B cell (primary cell): ENCODE measurements around the gene TMC6. TPM values are rescaled to one million over a fixed set of nuclear protein-coding genes. Genes with fewer than 3 reads are reported as not detected.

Experiments
- ATAC-seq: fragments of 200-7000 bp; cut with Tn5 transposase; one replicate; pipeline ENCODE4 v1.10.0; 2021; ENCODE audit warnings: low read depth, mild to moderate bottlenecking, moderate number of reproducible peaks, moderate library complexity
- CTCF ChIA-PET: fragments of 350-600 bp; sonication (Branson Sonifier 250); formaldehyde crosslinking; loops from one replicate; lab custom pipeline; 2021; ENCODE audit warnings: antibody characterized with exemption, inconsistent platforms; lab: Charles Lee
- POLR2A ChIA-PET: fragments of 350-600 bp; sonication (Branson Sonifier 250); formaldehyde crosslinking; loops from one replicate; lab custom pipeline; 2021; ENCODE audit warnings: antibody characterized with exemption; lab: Charles Lee
- DNase-seq: peaks from one replicate; pipeline ENCODE4 v3.0.0; 2013
- H2AFZ ChIP-seq: 2 replicates; pipeline ENCODE4 v1.6.1; 2012; ENCODE audit warnings: mild to moderate bottlenecking, low read depth, low read length; ENCODE audit not compliant: insufficient read depth, poor library complexity, severe bottlenecking
- H3K27ac ChIP-seq, 2 donors: 1 replicate in 1 of 2; 2 replicates in 1 of 2; pipeline ENCODE4 v1.5.1; 2012 to 2013; ENCODE audit warnings: low read length in 2 of 2, mild to moderate bottlenecking in 2 of 2, moderate library complexity in 1 of 2
- H3K27me3 ChIP-seq, 4 experiments: fragments of 200-600 bp in 1 of 4; sonication (generic) in 1 of 4; replicated peaks in 1 of 4; 1 replicate in 2 of 4; 2 replicates in 2 of 4; pipeline versions ENCODE4 v1.6.1 to v1.7.0; 2013 to 2016; ENCODE audit warnings: low read length in 3 of 4, mild to moderate bottlenecking in 2 of 4, mixed read lengths in 1 of 4, moderate library complexity in 1 of 4; ENCODE audit not compliant: insufficient read depth in 4 of 4, control insufficient read depth in 3 of 4; ENCODE audit errors: control extremely low read depth in 1 of 4
- H3K36me3 ChIP-seq, 2 experiments: replicated peaks in 1 of 2; 1 replicate in 1 of 2; 2 replicates in 1 of 2; pipeline versions ENCODE4 v1.6.1 to v1.7.1; 2013; ENCODE audit warnings: low read length in 1 of 2; ENCODE audit not compliant: insufficient read depth in 2 of 2, control insufficient read depth in 1 of 2; ENCODE audit errors: control extremely low read depth in 1 of 2, extremely low read depth in 1 of 2
- H3K4me1 ChIP-seq, 2 donors: fragments of 200-600 bp in 1 of 2; sonication (generic) in 1 of 2; 1 replicate in 1 of 2; 2 replicates in 1 of 2; pipeline versions ENCODE4 v1.5.1 to v1.6.1; 2013 to 2017; ENCODE audit warnings: low read length in 2 of 2; ENCODE audit not compliant: control insufficient read depth in 2 of 2, insufficient read depth in 2 of 2
- H3K4me2 ChIP-seq: replicated peaks from 2 replicates; pipeline ENCODE3; 2012; ENCODE audit warnings: mild to moderate bottlenecking, low read depth, low read length; ENCODE audit not compliant: poor library complexity, severe bottlenecking
- H3K4me3 ChIP-seq, 5 experiments: fragments of 200-600 bp in 1 of 5; sonication (generic) in 1 of 5; 1 replicate in 3 of 5; 2 replicates in 2 of 5; pipeline versions ENCODE4 v1.5.1 to v1.7.0; 2011 to 2016; ENCODE audit warnings: low read length in 4 of 5, mild to moderate bottlenecking in 4 of 5, low read depth in 2 of 5, control low read depth in 1 of 5, moderate library complexity in 1 of 5; ENCODE audit not compliant: insufficient read depth in 1 of 5; ENCODE audit errors: control extremely low read depth in 1 of 5, extremely low read depth in 1 of 5
- H3K79me2 ChIP-seq: fragments of 200-600 bp; sonication (generic); one replicate; pipeline ENCODE4 v1.6.0; 2016; ENCODE audit warnings: low read length; ENCODE audit not compliant: control insufficient read depth, insufficient read depth
- H3K9ac ChIP-seq: fragments of 200-600 bp; sonication (generic); 2 replicates; pipeline ENCODE4 v1.6.1; 2017; ENCODE audit warnings: mild to moderate bottlenecking, low read length, moderate library complexity
- H3K9me3 ChIP-seq, 3 donors: one replicate each; pipeline versions ENCODE4 v1.6.1 to v1.7.1; 2013; ENCODE audit warnings: low read length in 2 of 3; ENCODE audit not compliant: control insufficient read depth in 2 of 3, insufficient read depth in 1 of 3; ENCODE audit errors: control extremely low read depth in 1 of 3
- H4K20me1 ChIP-seq: 2 replicates; pipeline ENCODE4 v1.6.0; 2012; ENCODE audit warnings: mild to moderate bottlenecking, low read length; ENCODE audit not compliant: insufficient read depth, control insufficient read depth, poor library complexity, severe bottlenecking
- H3K27ac Mint-ChIP-seq: one replicate; pipeline ENCODE4 v1.8.0; 2021; ENCODE audit warnings: mixed read lengths
- H3K27me3 Mint-ChIP-seq: one replicate; pipeline ENCODE4 v1.8.0; 2021; ENCODE audit warnings: mixed read lengths
- H3K4me1 Mint-ChIP-seq: one replicate; pipeline ENCODE4 v1.8.0; 2021; ENCODE audit warnings: mixed read lengths
- H3K4me3 Mint-ChIP-seq: one replicate; pipeline ENCODE4 v1.8.0; 2021; ENCODE audit warnings: mixed read lengths
- H3K9me3 Mint-ChIP-seq: one replicate; pipeline ENCODE4 v1.8.0; 2022; ENCODE audit warnings: mixed read lengths; ENCODE audit not compliant: insufficient read depth
- CTCF ChIP-seq: fragments of 200-600 bp; IDR thresholded peaks from one replicate; pipeline ENCODE4 v1.8.0; 2022; ENCODE audit warnings: antibody characterized with exemption, mild to moderate bottlenecking
- EZH2 ChIP-seq: IDR thresholded peaks from 2 replicates; pipeline ENCODE4 v1.6.1; 2012; ENCODE audit warnings: borderline replicate concordance, low read depth, mild to moderate bottlenecking, moderate library complexity, low read length; ENCODE audit not compliant: insufficient read depth, poor library complexity, severe bottlenecking
- WGBS: methylation state at CpG from one replicate; pipeline ENCODE4 v1.1.5; 2013; ENCODE audit warnings: missing lambda C conversion rate; ENCODE audit not compliant: insufficient coverage; 5-methylcytosine and 5-hydroxymethylcytosine counted together
- intact Hi-C: fragments of 100-400 bp; cut with micrococcal nuclease; formaldehyde crosslinking; loops from one replicate; pipeline ENCODE4 v1.10.0; 2022
- polyA plus RNA-seq: library from polyadenylated mRNA; depleted of rRNA; stranded (reverse); fragments of >200 nt; gene quantifications from 2 replicates; pipeline ENCODE4 v1.2.3, GENCODE V29; 2012
- total RNA-seq, 2 donors: library from RNA; stranded (reverse); fragments of 120-200 nt in 1 of 2; gene quantifications; 1 replicate in 1 of 2; 2 replicates in 1 of 2; pipeline versions ENCODE4 v1.2.3 to v1.2.4, GENCODE V29; 2013 to 2022

The TMC6 gene
- total and polyA plus RNA-seq, 2 donors (not counting 1 experiment from before 2014, with no cell fraction given): 374 to 891 TPM

GRCh38 chr17:78163881-78164747 lies 35.6 kb upstream of the TMC6 start:
- H3K9me3 Mint-ChIP-seq: no peaks in the 10 kb centered on the region
- POLR2A ChIA-PET: interaction anchor here (1.0 to 1.6 kb wide), 5 partner anchors 8 to 29 kb away, joined by 3 to 4 read pairs (median 3); no protein-coding TSS in a partner anchor
- 67% methylated on average over 20 of the region's 22 CpGs for WGBS

More at GRCh38 chr17:78163881-78164747, 35.6 kb upstream of the TMC6 start:
- Histone ChIP-seq H3K27me3 (no peaks in the 10 kb centered on the region), H3K9me3 (no peaks in the 10 kb centered on the region), H3K4me3 (no peak overlapping the region), H3K4me2 (no peak overlapping the region), H3K4me1 (peaks cover 14 to 31% of the 10 kb centered on the region in 2 donors), H3K27ac (no peak overlapping the region), H3K79me2 (peaks cover 21% of the 10 kb centered on the region), H2AFZ (no peak overlapping the region), H4K20me1 (peaks cover 4% of the 10 kb centered on the region), H3K9ac (no peak overlapping the region), H3K36me3 (no peaks in the 10 kb centered on the region)
- no peak overlapping the region for H3K4me3 Mint-ChIP-seq
- TF ChIP-seq EZH2 (no peak), CTCF (no peak)
- no peaks in the 10 kb centered on the region for H3K27me3 Mint-ChIP-seq
- peaks cover 30% of the 10 kb centered on the region for H3K4me1 Mint-ChIP-seq
- ATAC-seq (no peak), DNase-seq (no peak)
- CTCF ChIA-PET: interaction anchor here (0.6 to 3.6 kb wide), 4 partner anchors 12 to 28 kb away, joined by 3 to 17 read pairs (median 4); no protein-coding TSS in a partner anchor
- intact Hi-C loops: no loop called here
- H3K27ac Mint-ChIP-seq: peak overlapping the region; percentile 20
